MM.1S (cell line): ENCODE data around the gene ALPG.
A peak's percentile ranks its signal among the peaks of the same experiment; 100 is the strongest.
"Not testable (repeated sequence)": the region's sequence is repeated elsewhere in the genome, so short reads cannot be mapped to it uniquely, and the experiment has no call there.

Source experiments
- DNase-seq: peaks from one replicate; pipeline ENCODE4 v3.0.0-alpha.2; 2015
- H2AFZ ChIP-seq: fragments of 300-600 bp; sonication (generic); 2 replicates; pipeline ENCODE4 v1.6.0; 2016; ENCODE audit warnings: antibody characterized with exemption, low read length
- H3F3A ChIP-seq: fragments of 300-600 bp; sonication (generic); 2 replicates; pipeline ENCODE4 v1.6.1; 2016; ENCODE audit warnings: mild to moderate bottlenecking, antibody characterized with exemption, low read length, moderate library complexity, mixed read lengths; ENCODE audit not compliant: insufficient read depth
- H3K27ac ChIP-seq: fragments of 300-600 bp; sonication (generic); 2 replicates; pipeline ENCODE4 v1.5.1; 2016; ENCODE audit warnings: mild to moderate bottlenecking, low read length
- H3K27me3 ChIP-seq: fragments of 300-600 bp; sonication (generic); replicated peaks from 2 replicates; pipeline ENCODE4 v1.6.0; 2016; ENCODE audit warnings: low read length; ENCODE audit not compliant: insufficient read depth
- H3K36me3 ChIP-seq: fragments of 300-600 bp; sonication (generic); replicated peaks from 2 replicates; pipeline ENCODE4 v1.6.1; 2016; ENCODE audit warnings: mild to moderate bottlenecking, low read length, mixed read lengths; ENCODE audit not compliant: insufficient read depth
- H3K4me1 ChIP-seq: fragments of 300-600 bp; sonication (generic); 2 replicates; pipeline ENCODE4 v1.6.1; 2016; ENCODE audit warnings: low read length, mixed read lengths
- H3K4me2 ChIP-seq: fragments of 300-600 bp; sonication (generic); 2 replicates; pipeline ENCODE4 v1.6.0; 2016; ENCODE audit warnings: low read depth, low read length
- H3K4me3 ChIP-seq: fragments of 300-600 bp; sonication (generic); 2 replicates; pipeline ENCODE4 v1.5.1; 2016; ENCODE audit warnings: low read length, mixed read lengths
- H3K79me2 ChIP-seq: fragments of 300-600 bp; sonication (generic); 2 replicates; pipeline ENCODE4 v1.6.1; 2016; ENCODE audit warnings: mixed run types, low read length, mixed read lengths
- H3K9ac ChIP-seq: fragments of 300-600 bp; sonication (generic); 2 replicates; pipeline ENCODE4 v1.6.1; 2016; ENCODE audit warnings: low read length, mixed read lengths
- H3K9me2 ChIP-seq: fragments of 300-600 bp; sonication (generic); replicated peaks from 2 replicates; pipeline ENCODE4 v1.6.1; 2016; ENCODE audit warnings: mild to moderate bottlenecking, low read length, mixed read lengths; ENCODE audit not compliant: insufficient read depth
- H3K9me3 ChIP-seq: fragments of 300-600 bp; sonication (generic); replicated peaks from 2 replicates; pipeline ENCODE4 v1.6.1; 2016; ENCODE audit warnings: mild to moderate bottlenecking, low read length, mixed read lengths; ENCODE audit not compliant: insufficient read depth
- H4K20me1 ChIP-seq: fragments of 300-600 bp; sonication (generic); 2 replicates; pipeline ENCODE4 v1.6.1; 2016; ENCODE audit warnings: mild to moderate bottlenecking, low read length, moderate library complexity, mixed read lengths; ENCODE audit not compliant: insufficient read depth
- EZH2 ChIP-seq: fragments of 300-600 bp; sonication (generic); optimal IDR thresholded peaks from 2 replicates; pipeline ENCODE3; 2017; ENCODE audit warnings: low read depth, mild to moderate bottlenecking, antibody characterized with exemption, low read length, mixed read lengths
- EZH2phosphoT487 ChIP-seq: fragments of 300-600 bp; sonication (generic); IDR thresholded peaks from 2 replicates; pipeline ENCODE4 v1.6.1; 2018; ENCODE audit warnings: antibody characterized with exemption, low read length
- TF ChIP-seq, protein P1 (sequence below): fragments of 300-600 bp; sonication (generic); IDR thresholded peaks from 2 replicates; pipeline ENCODE4 v1.5.1; 2016; ENCODE audit warnings: antibody characterized with exemption, low read length, mixed read lengths

The ALPG gene

GRCh38 chr2:232365621-232366321 lies 40.9 kb upstream of the ALPG start:
- H3K27me3 ChIP-seq = no peaks in the 10 kb centered on the region
- no peak overlapping the region for H3K4me2 ChIP-seq
- H3K9me2 ChIP-seq = no peaks in the 10 kb centered on the region
- TF ChIP-seq EZH2phosphoT487 = no peak
- no peak for TF ChIP-seq EZH2
- TF ChIP-seq, protein P1, sequence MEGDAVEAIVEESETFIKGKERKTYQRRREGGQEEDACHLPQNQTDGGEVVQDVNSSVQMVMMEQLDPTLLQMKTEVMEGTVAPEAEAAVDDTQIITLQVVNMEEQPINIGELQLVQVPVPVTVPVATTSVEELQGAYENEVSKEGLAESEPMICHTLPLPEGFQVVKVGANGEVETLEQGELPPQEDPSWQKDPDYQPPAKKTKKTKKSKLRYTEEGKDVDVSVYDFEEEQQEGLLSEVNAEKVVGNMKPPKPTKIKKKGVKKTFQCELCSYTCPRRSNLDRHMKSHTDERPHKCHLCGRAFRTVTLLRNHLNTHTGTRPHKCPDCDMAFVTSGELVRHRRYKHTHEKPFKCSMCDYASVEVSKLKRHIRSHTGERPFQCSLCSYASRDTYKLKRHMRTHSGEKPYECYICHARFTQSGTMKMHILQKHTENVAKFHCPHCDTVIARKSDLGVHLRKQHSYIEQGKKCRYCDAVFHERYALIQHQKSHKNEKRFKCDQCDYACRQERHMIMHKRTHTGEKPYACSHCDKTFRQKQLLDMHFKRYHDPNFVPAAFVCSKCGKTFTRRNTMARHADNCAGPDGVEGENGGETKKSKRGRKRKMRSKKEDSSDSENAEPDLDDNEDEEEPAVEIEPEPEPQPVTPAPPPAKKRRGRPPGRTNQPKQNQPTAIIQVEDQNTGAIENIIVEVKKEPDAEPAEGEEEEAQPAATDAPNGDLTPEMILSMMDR = peak; percentile 39
- H3K4me1 ChIP-seq = peaks cover 30% of the 10 kb centered on the region
- H3K27ac ChIP-seq = no peak overlapping the region
- H3K4me3 ChIP-seq = no peak overlapping the region
- no peaks in the 10 kb centered on the region for H3K9me3 ChIP-seq
- no peak overlapping the region for H2AFZ ChIP-seq
- no peak overlapping the region for H3K9ac ChIP-seq
- H3F3A ChIP-seq = peaks cover 22% of the 10 kb centered on the region
- H3K79me2 ChIP-seq = no peaks in the 10 kb centered on the region
- DNase-seq = peak; percentile 41
- no peaks in the 10 kb centered on the region for H3K36me3 ChIP-seq
- H4K20me1 ChIP-seq = no peaks in the 10 kb centered on the region

GRCh38 chr2:232366461-232366860 lies 40.2 kb upstream of the ALPG start:
- H3K4me2 ChIP-seq, H2AFZ ChIP-seq, H4K20me1 ChIP-seq, H3K4me3 ChIP-seq, H3K27me3 ChIP-seq, H3K27ac ChIP-seq, H3K9me3 ChIP-seq, DNase-seq, H3K79me2 ChIP-seq, H3K9me2 ChIP-seq, H3K36me3 ChIP-seq, H3K9ac ChIP-seq: not testable (repeated sequence)
- Histone ChIP-seq H3K4me1 (peaks cover 30% of the 10 kb centered on the region), H3F3A (peaks cover 22% of the 10 kb centered on the region)

GRCh38 chr2:232367016-232367415 lies 39.6 kb upstream of the ALPG start:
- Histone ChIP-seq H3K9me2 (no peaks in the 10 kb centered on the region), H3K79me2 (no peaks in the 10 kb centered on the region), H3K4me1 (peaks cover 24% of the 10 kb centered on the region), H2AFZ (no peak overlapping the region), H3K9me3 (no peaks in the 10 kb centered on the region), H3K36me3 (no peaks in the 10 kb centered on the region), H3K27ac (no peak overlapping the region), H3K4me2 (no peak overlapping the region), H3K4me3 (no peak overlapping the region), H3K9ac (no peak overlapping the region), H3F3A (peaks cover 22% of the 10 kb centered on the region), H3K27me3 (no peaks in the 10 kb centered on the region), H4K20me1 (no peaks in the 10 kb centered on the region)
- no peak for DNase-seq
- no peak for TF ChIP-seq EZH2
- TF ChIP-seq, protein P1 = no peak
- no peak for TF ChIP-seq EZH2phosphoT487

- no peak overlapping the region for H3K9ac ChIP-seq
Measured at GRCh38 chr2:232367591-232368233, 38.9 kb upstream of the ALPG start.

More at GRCh38 chr2:232367591-232368233, 38.9 kb upstream of the ALPG start:
- H3K4me1 ChIP-seq = peaks cover 17% of the 10 kb centered on the region
- no peaks in the 10 kb centered on the region for H3K36me3 ChIP-seq
- H3K4me2 ChIP-seq = no peak overlapping the region
- H3K9me3 ChIP-seq = no peaks in the 10 kb centered on the region
- no peak overlapping the region for H3K27ac ChIP-seq
- H2AFZ ChIP-seq = no peak overlapping the region
- H3F3A ChIP-seq = peaks cover 16% of the 10 kb centered on the region
- no peak for DNase-seq
- H3K9me2 ChIP-seq = no peaks in the 10 kb centered on the region
- no peaks in the 10 kb centered on the region for H4K20me1 ChIP-seq
- H3K4me3 ChIP-seq = no peak overlapping the region
- TF ChIP-seq EZH2phosphoT487 (no peak), EZH2 (no peak)
- TF ChIP-seq, protein P1 = peak; percentile 24; the same call in 1 of the 2 replicates
- H3K79me2 ChIP-seq = no peaks in the 10 kb centered on the region
- no peaks in the 10 kb centered on the region for H3K27me3 ChIP-seq
